Measurements from ENCODE around the gene FZR1. TPM values are rescaled to one million over a fixed set of nuclear protein-coding genes. Genes with fewer than 3 reads are reported as not detected.
"Not testable (repeated sequence)": the region's sequence is repeated elsewhere in the genome, so short reads cannot be mapped to it uniquely, and the experiment has no call there.

Gene FZR1
- total and polyA plus RNA-seq, 2 experiments from 2014 or later: 32.3 to 36.5 TPM

GRCh38 chr19:3527238-3527910 is 21.3 kb downstream of the FZR1 start:
- in situ Hi-C loops (cut with MboI): no loop called here
- Histone ChIP-seq H3K9ac (no peak overlapping the region), H3K4me2 (ENCODE audit: unreplicated experiment) (no peak overlapping the region)

GRCh38 chr19:3528080-3528479 is 22.0 kb downstream of the FZR1 start:
- H3K36me3 ChIP-seq (ENCODE audit: low read depth): no peaks in the 10 kb centered on the region; the same call in 1 of the 2 replicates

More at GRCh38 chr19:3527238-3527910, 21.3 kb downstream of the FZR1 start:
- Histone ChIP-seq H3K36me3 (ENCODE audit: low read depth) (no peaks in the 10 kb centered on the region; the same call in 1 of the 2 replicates), H3K27ac (no peak overlapping the region), H3K79me2 (ENCODE audit: insufficient read depth) (peaks cover 16% of the 10 kb centered on the region), H3K9me3 (ENCODE audit: low read depth) (no peaks in the 10 kb centered on the region), H3K4me1 (ENCODE audit: insufficient read depth) (no peaks in the 10 kb centered on the region), H4K20me1 (ENCODE audit: insufficient read depth) (no peaks in the 10 kb centered on the region), H2AFZ (no peak overlapping the region), H3F3A (ENCODE audit: insufficient read depth) (no peaks in the 10 kb centered on the region), H3K9me2 (ENCODE audit: insufficient read depth) (no peaks in the 10 kb centered on the region), H3K27me3 (replicated peaks; ENCODE audit: insufficient read depth) (no peaks in the 10 kb centered on the region), H3K4me3 (no peak overlapping the region)
- no peak for DNase-seq
- WGBS, 2 experiments (ENCODE audit: low coverage in 1 of 2, low lambda C conversion rate in 2 of 2, missing lambda C conversion rate in 2 of 2): 93 to 96% methylated on average over 19 to 21 of the region's 21 CpGs
- TF ChIP-seq EZH2 (IDR thresholded peaks at IDR 0.05; ENCODE audit: insufficient read depth, poor library complexity, severe bottlenecking) (no peak), EZH2phosphoT487 (IDR thresholded peaks at IDR 0.05; ENCODE audit: insufficient read depth, low read depth) (no peak)

GRCh38 chr19:3528539-3529211 is 22.6 kb downstream of the FZR1 start:
- no peak overlapping the region for H3K9ac ChIP-seq
- H3K9me2 ChIP-seq (ENCODE audit: insufficient read depth): no peaks in the 10 kb centered on the region
- no peaks in the 10 kb centered on the region for H4K20me1 ChIP-seq (ENCODE audit: insufficient read depth)
- H3K4me2 ChIP-seq (ENCODE audit: unreplicated experiment): no peak overlapping the region
- no peaks in the 10 kb centered on the region for H3F3A ChIP-seq (ENCODE audit: insufficient read depth)
- no peak for DNase-seq
- no peaks in the 10 kb centered on the region for H3K9me3 ChIP-seq (ENCODE audit: low read depth)
- H3K4me3 ChIP-seq: no peak overlapping the region
- 95 to 99% methylated on average over 8 to 20 of the region's 20 CpGs for WGBS, 2 experiments (ENCODE audit: low coverage in 1 of 2, low lambda C conversion rate in 2 of 2, missing lambda C conversion rate in 2 of 2)
- TF ChIP-seq EZH2 (IDR thresholded peaks at IDR 0.05; ENCODE audit: insufficient read depth, poor library complexity, severe bottlenecking) (no peak), EZH2phosphoT487 (IDR thresholded peaks at IDR 0.05; ENCODE audit: insufficient read depth, low read depth) (no peak)
- H3K36me3 ChIP-seq (ENCODE audit: low read depth): no peaks in the 10 kb centered on the region; the same call in 1 of the 2 replicates
- in situ Hi-C loops (cut with MboI): no loop called here
- peaks cover 3% of the 10 kb centered on the region for H3K79me2 ChIP-seq (ENCODE audit: insufficient read depth)
- H2AFZ ChIP-seq: no peak overlapping the region
- no peaks in the 10 kb centered on the region for H3K27me3 ChIP-seq (replicated peaks; ENCODE audit: insufficient read depth)
- H3K27ac ChIP-seq: no peak overlapping the region
- H3K4me1 ChIP-seq (ENCODE audit: insufficient read depth): no peaks in the 10 kb centered on the region

More at GRCh38 chr19:3528080-3528479, 22.0 kb downstream of the FZR1 start:
- in situ Hi-C loops (cut with MboI): no loop called here
- Histone ChIP-seq H4K20me1 (ENCODE audit: insufficient read depth) (no peaks in the 10 kb centered on the region), H3K4me2 (ENCODE audit: unreplicated experiment) (no peak overlapping the region), H3K9ac (no peak overlapping the region), H3K4me3 (no peak overlapping the region), H3K9me3 (ENCODE audit: low read depth) (no peaks in the 10 kb centered on the region), H3K27ac (no peak overlapping the region), H3K4me1 (ENCODE audit: insufficient read depth) (no peaks in the 10 kb centered on the region), H3F3A (ENCODE audit: insufficient read depth) (no peaks in the 10 kb centered on the region), H3K27me3 (replicated peaks; ENCODE audit: insufficient read depth) (no peaks in the 10 kb centered on the region), H2AFZ (no peak overlapping the region), H3K79me2 (ENCODE audit: insufficient read depth) (peaks cover 9% of the 10 kb centered on the region), H3K9me2 (ENCODE audit: insufficient read depth) (no peaks in the 10 kb centered on the region)
- 98 to 99% methylated on average over 12 to 14 of the region's 14 CpGs for WGBS, 2 experiments (ENCODE audit: low coverage in 1 of 2, low lambda C conversion rate in 2 of 2, missing lambda C conversion rate in 2 of 2)
- DNase-seq: no peak
- TF ChIP-seq EZH2phosphoT487 (IDR thresholded peaks at IDR 0.05; ENCODE audit: insufficient read depth, low read depth) (no peak), EZH2 (IDR thresholded peaks at IDR 0.05; ENCODE audit: insufficient read depth, poor library complexity, severe bottlenecking) (no peak)

- H3K9me3 ChIP-seq (ENCODE audit: low read depth); H4K20me1 ChIP-seq (ENCODE audit: insufficient read depth); H3K9me2 ChIP-seq (ENCODE audit: insufficient read depth); H3K36me3 ChIP-seq (ENCODE audit: low read depth); H3F3A ChIP-seq (ENCODE audit: insufficient read depth); H3K4me2 ChIP-seq (ENCODE audit: unreplicated experiment); H3K27ac ChIP-seq; H3K4me3 ChIP-seq; H3K4me1 ChIP-seq (ENCODE audit: insufficient read depth); H2AFZ ChIP-seq; DNase-seq; H3K9ac ChIP-seq; in situ Hi-C loops (cut with MboI); H3K27me3 ChIP-seq (replicated peaks; ENCODE audit: insufficient read depth); H3K79me2 ChIP-seq (ENCODE audit: insufficient read depth): not testable (repeated sequence)
- WGBS, 2 experiments (ENCODE audit: low coverage in 1 of 2, low lambda C conversion rate in 2 of 2, missing lambda C conversion rate in 2 of 2): 99 to 100% methylated on average over 1 to 7 of the region's 7 CpGs
Measured at GRCh38 chr19:3529299-3529698, 23.2 kb downstream of the FZR1 start.
